ENCODE data around the gene CNIH1. TPM values are rescaled to one million over a fixed set of nuclear protein-coding genes. Genes with fewer than 3 reads are reported as not detected.
"Not testable (repeated sequence)": the region's sequence is repeated elsewhere in the genome, so short reads cannot be mapped to it uniquely, and the experiment has no call there.

The CNIH1 gene
- total RNA-seq, 1 donor: 220 TPM

DNA sequence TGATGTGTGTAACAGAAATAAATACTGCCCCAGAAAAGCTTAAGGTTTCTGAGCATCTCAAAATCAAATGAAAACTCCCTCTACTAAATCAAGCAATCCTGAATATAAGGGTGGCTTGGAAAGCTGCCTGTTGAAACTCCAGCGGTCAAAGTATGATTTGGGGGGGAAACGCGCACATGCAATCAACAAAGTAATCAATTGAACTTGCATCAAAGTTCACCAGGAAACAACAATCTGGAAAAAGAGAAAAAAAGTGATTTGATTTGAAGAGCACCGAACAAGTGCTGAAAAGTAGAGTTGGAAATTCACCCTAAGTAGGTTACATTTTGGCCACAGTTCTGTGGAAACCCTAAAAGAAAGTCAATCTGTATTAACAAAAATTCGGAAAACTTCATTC is 700 bp downstream of the CNIH1 start:
- Histone ChIP-seq H3K79me2 (ENCODE audit: insufficient read depth, low read length) (peaks cover 52% of the 10 kb centered on the region), H3K27ac (ENCODE audit: low read depth, low read length) (peak overlapping the region; percentile 83), H3K9me3 (ENCODE audit: low read depth, low read length) (no peaks in the 10 kb centered on the region), H3K27me3 (ENCODE audit: insufficient read depth, low read length) (no peaks in the 10 kb centered on the region), H3K36me3 (ENCODE audit: insufficient read depth, low read length) (no peaks in the 10 kb centered on the region), H3K4me3 (ENCODE audit: insufficient read depth, low read length) (peak overlapping the region; percentile 86), H3K4me1 (ENCODE audit: insufficient read depth, low read length) (peaks cover 25% of the 10 kb centered on the region), H4K20me1 (ENCODE audit: insufficient read depth, low read length) (peaks cover 18% of the 10 kb centered on the region), H3K4me2 (ENCODE audit: insufficient read depth, low read length) (peak overlapping the region; percentile 98), H2AFZ (ENCODE audit: low read length) (peak overlapping the region; percentile 63)
- DNase-seq (ENCODE audit: insufficient read length, low spot score, missing footprints): no peak
- TF ChIP-seq CTCF (IDR thresholded peaks at IDR 0.05; ENCODE audit: extremely low read depth, low read depth, low read length): no peak

DNA sequence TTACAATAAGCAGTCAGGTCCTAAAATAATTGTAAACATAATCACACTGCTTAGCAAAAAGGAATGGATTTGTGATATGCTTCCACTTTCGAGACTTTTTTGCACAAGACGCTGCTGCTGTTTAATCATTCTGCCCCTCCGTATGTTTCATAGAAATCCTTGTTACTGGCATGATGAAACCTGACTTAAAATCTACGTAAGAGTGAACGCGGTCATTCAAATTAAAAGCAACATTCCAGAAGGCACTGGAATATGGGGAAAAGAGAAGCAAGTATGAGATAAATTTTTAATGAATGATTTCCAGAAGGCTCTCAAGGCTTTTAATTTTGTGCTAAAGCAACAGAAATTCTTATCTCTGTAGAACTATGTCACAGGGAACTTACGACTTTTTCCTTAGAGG is 1.1 kb downstream of the CNIH1 start:
- Histone ChIP-seq H4K20me1 (ENCODE audit: insufficient read depth, low read length) (peaks cover 18% of the 10 kb centered on the region), H3K4me3 (ENCODE audit: insufficient read depth, low read length) (peak overlapping the region; percentile 86), H3K9me3 (ENCODE audit: low read depth, low read length) (no peaks in the 10 kb centered on the region), H3K27me3 (ENCODE audit: insufficient read depth, low read length) (no peaks in the 10 kb centered on the region), H3K36me3 (ENCODE audit: insufficient read depth, low read length) (peaks cover 2% of the 10 kb centered on the region), H3K4me1 (ENCODE audit: insufficient read depth, low read length) (peaks cover 29% of the 10 kb centered on the region), H3K27ac (ENCODE audit: low read depth, low read length) (peak overlapping the region; percentile 83), H2AFZ (ENCODE audit: low read length) (peak overlapping the region; percentile 63), H3K4me2 (ENCODE audit: insufficient read depth, low read length) (peak overlapping the region; percentile 98), H3K79me2 (ENCODE audit: insufficient read depth, low read length) (peaks cover 57% of the 10 kb centered on the region)
- DNase-seq (ENCODE audit: insufficient read length, low spot score, missing footprints): no peak
- TF ChIP-seq CTCF (IDR thresholded peaks at IDR 0.05; ENCODE audit: extremely low read depth, low read depth, low read length): no peak

- H3K27me3 ChIP-seq (ENCODE audit: insufficient read depth, low read length): no peaks in the 10 kb centered on the region
- no peak overlapping the region for H2AFZ ChIP-seq (ENCODE audit: low read length)
- peaks cover 18% of the 10 kb centered on the region for H4K20me1 ChIP-seq (ENCODE audit: insufficient read depth, low read length)
- no peak for TF ChIP-seq CTCF (IDR thresholded peaks at IDR 0.05; ENCODE audit: extremely low read depth, low read depth, low read length)
- H3K4me3 ChIP-seq (ENCODE audit: insufficient read depth, low read length): no peak overlapping the region
- peaks cover 3% of the 10 kb centered on the region for H3K36me3 ChIP-seq (ENCODE audit: insufficient read depth, low read length)
- peaks cover 31% of the 10 kb centered on the region for H3K4me1 ChIP-seq (ENCODE audit: insufficient read depth, low read length)
- H3K4me2 ChIP-seq (ENCODE audit: insufficient read depth, low read length): peak overlapping the region; percentile 2
- peak overlapping the region; percentile 5 for H3K27ac ChIP-seq (ENCODE audit: low read depth, low read length)
- peaks cover 70% of the 10 kb centered on the region for H3K79me2 ChIP-seq (ENCODE audit: insufficient read depth, low read length)
- DNase-seq (ENCODE audit: insufficient read length, low spot score, missing footprints): no peak
- no peaks in the 10 kb centered on the region for H3K9me3 ChIP-seq (ENCODE audit: low read depth, low read length)
These were observed 2.5 kb downstream of the CNIH1 start for GRCh38 chr14:54438703-54439102.

GRCh38 chr14:54437954-54438353 is 3.2 kb downstream of the CNIH1 start:
- H3K27me3 ChIP-seq (ENCODE audit: insufficient read depth, low read length); H3K27ac ChIP-seq (ENCODE audit: low read depth, low read length); DNase-seq (ENCODE audit: insufficient read length, low spot score, missing footprints); H3K4me2 ChIP-seq (ENCODE audit: insufficient read depth, low read length); H3K9me3 ChIP-seq (ENCODE audit: low read depth, low read length); H3K36me3 ChIP-seq (ENCODE audit: insufficient read depth, low read length); H2AFZ ChIP-seq (ENCODE audit: low read length); H3K4me3 ChIP-seq (ENCODE audit: insufficient read depth, low read length): not testable (repeated sequence)
- Histone ChIP-seq H3K79me2 (ENCODE audit: insufficient read depth, low read length) (peaks cover 78% of the 10 kb centered on the region), H3K4me1 (ENCODE audit: insufficient read depth, low read length) (peaks cover 31% of the 10 kb centered on the region), H4K20me1 (ENCODE audit: insufficient read depth, low read length) (peaks cover 18% of the 10 kb centered on the region)
